ENCODE data around the gene SLC49A3. TPM values are rescaled to one million over a fixed set of nuclear protein-coding genes. Genes with fewer than 3 reads are reported as not detected.

The SLC49A3 gene
- total and polyA plus RNA-seq, 2 of the 4 experiments (the other 2 are of a cell fraction) = under 0.01 to 0.32 TPM

GRCh38 chr4:717601-718320 lies 28.8 kb upstream of the SLC49A3 start:
- H3K23ac ChIP-seq (ENCODE audit: low read depth, low read length) = no peak overlapping the region
- no peak overlapping the region for H2BK120ac ChIP-seq (ENCODE audit: low read depth, low read length)
- H3K79me1 ChIP-seq (ENCODE audit: low read depth in 1 of 2, low read length in 2 of 2) = peaks cover 4 to 52% of the 10 kb centered on the region in 2 experiments; a peak in 3 of 4 replicates
- H2BK15ac ChIP-seq (ENCODE audit: low read depth, low read length) = no peak overlapping the region
- no peak overlapping the region for H3K4ac ChIP-seq (ENCODE audit: low read depth, low read length)
- H3K36me3 ChIP-seq (ENCODE audit: control insufficient read depth, insufficient read depth, low read length) = peaks cover 22% of the 10 kb centered on the region
- H4K5ac ChIP-seq (ENCODE audit: low read depth, low read length) = no peak overlapping the region
- no peak for ATAC-seq (ENCODE audit: low read depth)
- in situ Hi-C loops (cut with MboI; ENCODE audit: low sequenced_read_pairs) = no loop called here
- H3K4me2 ChIP-seq (ENCODE audit: low read depth, low read length) = no peak overlapping the region
- no peak overlapping the region for H2BK20ac ChIP-seq (ENCODE audit: low read depth, low read length)
- no peak overlapping the region for H4K8ac ChIP-seq (ENCODE audit: low read depth in 2 of 2, low read length in 2 of 2)
- no peak for TF ChIP-seq BHLHE40 (IDR thresholded peaks at IDR 0.05; ENCODE audit: low read depth, low read length)
- TF ChIP-seq RAD21 (IDR thresholded peaks at IDR 0.05; ENCODE audit: low read length) = no peak
- no peak for TF ChIP-seq MAZ (IDR thresholded peaks at IDR 0.05; ENCODE audit: borderline replicate concordance, low read depth, low read length)
- TF ChIP-seq RFX5 (IDR thresholded peaks at IDR 0.05; ENCODE audit: low read depth, low read length) = no peak
- dilution Hi-C loops (cut with HindIII; ENCODE audit: low sequenced_read_pairs, unreplicated experiment) = no loop called here
- no peak overlapping the region for H2BK5ac ChIP-seq (ENCODE audit: low read depth, low read length, poor library complexity, severe bottlenecking)
- H3K56ac ChIP-seq (ENCODE audit: extremely low read depth, insufficient read depth, low read length) = no peak overlapping the region
- no peak overlapping the region for H3K14ac ChIP-seq (replicated peaks; ENCODE audit: low read depth, low read length)
- DNase-seq = no peak
- H4K20me1 ChIP-seq (ENCODE audit: insufficient read depth, low read length) = peaks cover 80% of the 10 kb centered on the region
- CTCF ChIA-PET = no interaction called here
- H3K4me1 ChIP-seq (ENCODE audit: control insufficient read depth, insufficient read depth, low read length) = peaks cover 3% of the 10 kb centered on the region
- H3K4me3 ChIP-seq (ENCODE audit: insufficient read depth, low read depth, low read length) = no peak overlapping the region
- H3K9me1 ChIP-seq (ENCODE audit: insufficient read depth, low read length) = peaks cover 8% of the 10 kb centered on the region; the same call in 1 of the 2 replicates
- H2AK9ac ChIP-seq (replicated peaks; ENCODE audit: low read depth, low read length, poor library complexity) = no peak overlapping the region
- no peaks in the 10 kb centered on the region for H3K27me3 ChIP-seq (ENCODE audit: control insufficient read depth, insufficient read depth, low read length)
- no peak overlapping the region for H2AK5ac ChIP-seq (ENCODE audit: low read depth, low read length)
- intact Hi-C loops (cut with micrococcal nuclease) = no loop called here
- no peak overlapping the region for H3K18ac ChIP-seq (ENCODE audit: low read depth, low read length)
- no peak overlapping the region for H3K9ac ChIP-seq (ENCODE audit: low read depth, low read length)
- no peak overlapping the region for H3K27ac ChIP-seq (ENCODE audit: insufficient read depth, low read length)
- H3K9me3 ChIP-seq (ENCODE audit: control insufficient read depth, insufficient read depth, low read length) = no peaks in the 10 kb centered on the region
- POLR2A ChIA-PET (ENCODE audit: unreplicated experiment) = no interaction called here
- BruUV-seq (replicated peaks) = no TSS peak
- no peak overlapping the region for H2AFZ ChIP-seq (replicated peaks; ENCODE audit: low read length, poor library complexity)
- WGBS, 2 experiments (ENCODE audit: extremely low coverage in 2 of 2, insufficient read length in 1 of 2) = 83% methylated on average over 9 of the region's 34 CpGs; no CpG with 5 or more reads in 1 of the 2 experiments
- H4K91ac ChIP-seq (ENCODE audit: insufficient read depth, low read depth, low read length) = no peak overlapping the region
